Measurements from ENCODE around the gene CFAP73. TPM values are rescaled to one million over a fixed set of nuclear protein-coding genes. Genes with fewer than 3 reads are reported as not detected.

Gene CFAP73
- total RNA-seq, 1 experiment from 2014 or later, result 0.10 TPM

DNA sequence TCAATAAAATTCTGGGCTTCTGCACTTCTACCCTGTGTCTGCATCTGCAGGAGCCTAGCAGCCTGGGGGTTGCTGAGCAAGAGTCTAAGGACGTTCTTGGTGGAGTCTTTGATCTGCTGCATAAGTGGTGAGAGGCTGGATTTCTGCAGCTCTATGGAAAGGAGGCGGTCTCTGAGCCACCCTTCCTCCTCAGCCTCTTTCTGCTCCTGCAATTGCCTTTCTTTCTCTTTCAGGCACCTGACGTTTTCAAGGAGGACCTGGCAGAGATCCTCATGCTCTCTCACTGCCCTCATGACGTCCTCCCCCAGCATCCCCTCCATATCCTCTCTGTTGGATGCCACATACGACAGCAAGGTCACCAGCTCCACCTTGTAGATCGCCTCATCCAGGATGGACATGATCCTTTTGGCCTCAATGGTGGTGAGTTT is 58.1 kb downstream of the CFAP73 start:
- Histone ChIP-seq H3K9me3 (ENCODE audit: control insufficient read depth, insufficient read depth, low read depth, low read length) (no peaks in the 10 kb centered on the region), H3K4me3 (ENCODE audit: low read depth in 2 of 2, low read length in 2 of 2) (no peak overlapping the region), H3K27me3 (ENCODE audit: control insufficient read depth, insufficient read depth, low read length) (no peaks in the 10 kb centered on the region), H3K36me3 (ENCODE audit: control insufficient read depth, insufficient read depth, low read length) (no peaks in the 10 kb centered on the region), H3K4me1 (ENCODE audit: control insufficient read depth, insufficient read depth, low read length) (no peaks in the 10 kb centered on the region), H3K27ac (ENCODE audit: low read length) (no peak overlapping the region)
- in situ Hi-C loops (cut with HindIII; ENCODE audit: low pct_unique_long_range_greater_than_20kb, low sequenced_read_pairs), result no loop called here
- POLR2A ChIA-PET, result no interaction called here
- TSS peak; percentile 60 for BruUV-seq (replicated peaks)
- DNase-seq (ENCODE audit: low read depth, low spot score) (no peak), ATAC-seq (no peak)
- CTCF ChIA-PET, result interaction anchor here (0.5 kb wide), 1 partner anchor 15 kb away, joined by 3 read pairs; no protein-coding TSS in a partner anchor
- TF ChIP-seq TCF7L2 (IDR thresholded peaks at IDR 0.05; ENCODE audit: low read depth, low read length) (no peak), POLR2AphosphoS5 (IDR thresholded peaks at IDR 0.05; ENCODE audit: low read depth, low read length) (no peak), SIN3A (IDR thresholded peaks at IDR 0.05; ENCODE audit: borderline replicate concordance, insufficient read depth, low read depth, low read length) (no peak), CTCF (IDR thresholded peaks at IDR 0.05) (no peak)
- TF ChIP-seq, protein P1, sequence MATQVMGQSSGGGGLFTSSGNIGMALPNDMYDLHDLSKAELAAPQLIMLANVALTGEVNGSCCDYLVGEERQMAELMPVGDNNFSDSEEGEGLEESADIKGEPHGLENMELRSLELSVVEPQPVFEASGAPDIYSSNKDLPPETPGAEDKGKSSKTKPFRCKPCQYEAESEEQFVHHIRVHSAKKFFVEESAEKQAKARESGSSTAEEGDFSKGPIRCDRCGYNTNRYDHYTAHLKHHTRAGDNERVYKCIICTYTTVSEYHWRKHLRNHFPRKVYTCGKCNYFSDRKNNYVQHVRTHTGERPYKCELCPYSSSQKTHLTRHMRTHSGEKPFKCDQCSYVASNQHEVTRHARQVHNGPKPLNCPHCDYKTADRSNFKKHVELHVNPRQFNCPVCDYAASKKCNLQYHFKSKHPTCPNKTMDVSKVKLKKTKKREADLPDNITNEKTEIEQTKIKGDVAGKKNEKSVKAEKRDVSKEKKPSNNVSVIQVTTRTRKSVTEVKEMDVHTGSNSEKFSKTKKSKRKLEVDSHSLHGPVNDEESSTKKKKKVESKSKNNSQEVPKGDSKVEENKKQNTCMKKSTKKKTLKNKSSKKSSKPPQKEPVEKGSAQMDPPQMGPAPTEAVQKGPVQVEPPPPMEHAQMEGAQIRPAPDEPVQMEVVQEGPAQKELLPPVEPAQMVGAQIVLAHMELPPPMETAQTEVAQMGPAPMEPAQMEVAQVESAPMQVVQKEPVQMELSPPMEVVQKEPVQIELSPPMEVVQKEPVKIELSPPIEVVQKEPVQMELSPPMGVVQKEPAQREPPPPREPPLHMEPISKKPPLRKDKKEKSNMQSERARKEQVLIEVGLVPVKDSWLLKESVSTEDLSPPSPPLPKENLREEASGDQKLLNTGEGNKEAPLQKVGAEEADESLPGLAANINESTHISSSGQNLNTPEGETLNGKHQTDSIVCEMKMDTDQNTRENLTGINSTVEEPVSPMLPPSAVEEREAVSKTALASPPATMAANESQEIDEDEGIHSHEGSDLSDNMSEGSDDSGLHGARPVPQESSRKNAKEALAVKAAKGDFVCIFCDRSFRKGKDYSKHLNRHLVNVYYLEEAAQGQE (IDR thresholded peaks at IDR 0.05; ENCODE audit: insufficient read depth in 1 of 2, low read depth in 2 of 2, low read length in 1 of 2), result no peak
- intact Hi-C loops (cut with micrococcal nuclease; ENCODE audit: unreplicated experiment), result no loop called here

- H3K27ac ChIP-seq (ENCODE audit: low read length), result no peak overlapping the region
- no peak for ATAC-seq
- POLR2A ChIA-PET, result no interaction called here
- H3K4me3 ChIP-seq (ENCODE audit: low read depth in 2 of 2, low read length in 2 of 2), result no peak overlapping the region
- CTCF ChIA-PET, result no interaction called here
- intact Hi-C loops (cut with micrococcal nuclease; ENCODE audit: unreplicated experiment) (no loop called here), in situ Hi-C loops (cut with HindIII; ENCODE audit: low pct_unique_long_range_greater_than_20kb, low sequenced_read_pairs) (no loop called here)
- H3K27me3 ChIP-seq (ENCODE audit: control insufficient read depth, insufficient read depth, low read length), result no peaks in the 10 kb centered on the region
- no peaks in the 10 kb centered on the region for H3K9me3 ChIP-seq (ENCODE audit: control insufficient read depth, insufficient read depth, low read depth, low read length)
- TF ChIP-seq, protein P1 (IDR thresholded peaks at IDR 0.05; ENCODE audit: insufficient read depth in 1 of 2, low read depth in 2 of 2, low read length in 1 of 2), result no peak
- TF ChIP-seq CTCF (IDR thresholded peaks at IDR 0.05), result no peak
- no peak for TF ChIP-seq TCF7L2 (IDR thresholded peaks at IDR 0.05; ENCODE audit: low read depth, low read length)
- TF ChIP-seq POLR2AphosphoS5 (IDR thresholded peaks at IDR 0.05; ENCODE audit: low read depth, low read length), result no peak
- no peak for TF ChIP-seq SIN3A (IDR thresholded peaks at IDR 0.05; ENCODE audit: borderline replicate concordance, insufficient read depth, low read depth, low read length)
- H3K4me1 ChIP-seq (ENCODE audit: control insufficient read depth, insufficient read depth, low read length), result no peaks in the 10 kb centered on the region
- no peak for DNase-seq (ENCODE audit: low read depth, low spot score)
- no peaks in the 10 kb centered on the region for H3K36me3 ChIP-seq (ENCODE audit: control insufficient read depth, insufficient read depth, low read length)
- BruUV-seq (replicated peaks), result no TSS peak
Measured at GRCh38 chr12:113208041-113208934, 58.8 kb downstream of the CFAP73 start.
